Measurements from ENCODE around the gene TFF2.

Gene TFF2

DNA sequence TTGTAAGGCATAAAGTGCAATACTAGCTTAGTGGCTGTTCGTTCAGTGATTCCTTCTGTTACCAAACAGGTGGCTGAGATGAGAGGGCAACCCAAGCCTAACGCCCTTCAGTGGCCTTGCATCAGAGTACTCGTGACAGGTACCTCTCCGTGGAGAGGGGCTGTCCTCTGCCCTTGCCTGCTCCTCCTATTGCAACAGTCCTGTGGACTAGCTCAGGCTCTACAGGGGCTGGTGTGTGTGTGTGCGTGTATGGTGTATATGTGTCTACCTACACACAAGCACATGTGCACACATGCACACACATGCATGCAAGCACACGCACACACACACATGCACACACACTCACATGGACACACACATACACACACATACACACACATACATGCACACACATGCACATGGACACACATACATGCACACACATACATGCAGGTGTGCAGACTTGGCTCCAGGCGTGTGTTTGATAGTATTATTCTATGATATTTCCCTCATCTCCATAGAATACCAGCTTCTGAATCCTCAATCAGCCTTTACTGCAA, 50.7 kb downstream of the TFF2 start:
- H3K27ac ChIP-seq (ENCODE audit: low read depth in 2 of 2, low read length in 2 of 2) = no peak overlapping the region
- no peaks in the 10 kb centered on the region for H3K27me3 ChIP-seq (ENCODE audit: control insufficient read depth in 2 of 2, insufficient read depth in 2 of 2, low read length in 2 of 2)
- no peak overlapping the region for H3K9ac ChIP-seq (ENCODE audit: low read depth in 1 of 2, low read length in 2 of 2)
- no peaks in the 10 kb centered on the region for H3K9me3 ChIP-seq (ENCODE audit: control insufficient read depth in 2 of 2, low read length in 2 of 2)
- no peaks in the 10 kb centered on the region for H3K4me1 ChIP-seq (ENCODE audit: control insufficient read depth in 2 of 2, insufficient read depth in 2 of 2, low read length in 2 of 2)
- peaks cover 0 to 8% of the 10 kb centered on the region in 2 donors for H3K36me3 ChIP-seq (ENCODE audit: control insufficient read depth in 2 of 2, insufficient read depth in 2 of 2, low read length in 2 of 2)
- H3K4me3 ChIP-seq (ENCODE audit: low read length in 2 of 2) = no peak overlapping the region

DNA sequence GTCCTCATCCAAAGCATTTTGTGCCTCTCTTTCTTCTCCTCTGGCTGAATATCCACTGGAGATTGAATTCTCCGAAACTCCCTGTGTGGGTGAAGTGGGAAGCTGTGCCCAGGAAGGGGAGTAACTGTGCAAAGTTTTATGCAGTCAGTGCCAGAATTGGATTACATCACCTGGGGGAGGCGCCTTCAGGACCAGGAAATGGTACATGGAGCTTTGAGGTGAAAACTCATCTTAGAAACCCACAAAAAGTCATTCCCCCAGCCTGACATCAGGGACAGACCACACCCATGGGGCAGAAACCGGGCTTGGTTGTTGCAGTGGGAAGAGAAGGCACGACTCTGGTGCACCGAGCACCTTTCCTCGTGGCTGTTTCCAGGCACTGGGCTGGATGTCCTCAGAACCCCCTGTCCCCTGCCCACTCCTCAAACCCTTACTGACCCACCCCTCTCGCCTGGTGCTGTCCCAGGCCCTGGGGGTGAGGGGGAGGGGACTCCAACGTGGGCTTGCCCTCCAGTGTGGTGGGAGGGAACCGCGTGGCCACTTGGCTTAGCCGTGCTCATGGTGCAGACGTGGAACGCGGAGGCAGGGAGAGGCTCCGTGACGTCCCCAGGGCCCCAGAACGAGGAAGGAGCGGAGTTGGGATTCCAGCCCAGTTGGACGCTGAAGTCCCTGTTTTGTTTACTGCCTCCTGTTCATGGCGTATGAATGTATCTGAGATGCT, 51.3 kb downstream of the TFF2 start:
- Histone ChIP-seq H3K9me3 (ENCODE audit: control insufficient read depth in 2 of 2, low read length in 2 of 2) (no peaks in the 10 kb centered on the region), H3K27me3 (ENCODE audit: control insufficient read depth in 2 of 2, insufficient read depth in 2 of 2, low read length in 2 of 2) (no peaks in the 10 kb centered on the region), H3K4me3 (ENCODE audit: low read length in 2 of 2) (no peak overlapping the region), H3K27ac (ENCODE audit: low read depth in 2 of 2, low read length in 2 of 2) (no peak overlapping the region), H3K36me3 (ENCODE audit: control insufficient read depth in 2 of 2, insufficient read depth in 2 of 2, low read length in 2 of 2) (peaks cover under 1 to 11% of the 10 kb centered on the region in 2 donors), H3K9ac (ENCODE audit: low read depth in 1 of 2, low read length in 2 of 2) (no peak overlapping the region), H3K4me1 (ENCODE audit: control insufficient read depth in 2 of 2, insufficient read depth in 2 of 2, low read length in 2 of 2) (no peaks in the 10 kb centered on the region)

DNA sequence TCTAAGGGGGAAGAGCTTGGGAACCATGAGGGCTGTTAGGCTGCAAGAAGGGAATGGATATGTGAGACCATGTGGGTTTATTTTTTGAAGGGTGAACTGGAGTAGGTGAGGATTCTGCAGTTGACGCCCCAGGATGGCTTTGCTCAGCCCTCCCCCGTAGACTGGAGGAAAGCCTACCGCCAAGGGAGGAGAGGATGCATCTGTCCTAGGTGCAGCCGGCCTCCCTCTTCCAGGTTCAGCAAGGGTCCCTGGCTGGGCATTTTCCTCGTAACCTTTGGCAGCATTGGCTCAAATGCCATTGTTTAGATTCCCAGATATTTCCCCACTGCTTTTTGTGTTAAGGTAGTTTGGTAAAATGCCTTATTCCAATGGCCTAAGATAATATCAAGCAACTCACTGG, 52.1 kb downstream of the TFF2 start:
- Histone ChIP-seq H3K27ac (ENCODE audit: low read depth in 2 of 2, low read length in 2 of 2) (no peak overlapping the region), H3K4me1 (ENCODE audit: control insufficient read depth in 2 of 2, insufficient read depth in 2 of 2, low read length in 2 of 2) (no peaks in the 10 kb centered on the region)

DNA sequence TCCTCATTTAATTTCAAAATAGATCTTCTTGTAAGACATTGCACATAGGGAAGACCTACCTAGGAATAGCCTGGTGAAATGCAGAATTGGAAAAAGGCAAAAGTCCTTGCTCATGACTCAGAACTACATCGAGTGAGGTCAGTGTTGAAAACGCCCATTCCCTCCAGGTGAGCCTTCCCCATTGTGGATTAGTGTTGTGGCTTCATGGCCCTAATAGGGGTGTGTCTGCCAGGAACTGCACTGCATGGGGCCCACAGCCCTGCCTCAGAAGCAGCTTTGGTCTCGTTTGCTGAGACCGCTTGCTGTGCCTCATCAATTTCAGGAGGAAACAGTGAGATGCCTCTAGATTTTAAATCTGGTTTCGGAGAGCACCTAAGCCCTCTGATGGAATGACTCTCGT, 52.6 kb downstream of the TFF2 start:
- no peaks in the 10 kb centered on the region for H3K27me3 ChIP-seq (ENCODE audit: control insufficient read depth in 2 of 2, insufficient read depth in 2 of 2, low read length in 2 of 2)
- no peak overlapping the region for H3K4me3 ChIP-seq (ENCODE audit: low read length in 2 of 2)
- H3K36me3 ChIP-seq (ENCODE audit: control insufficient read depth in 2 of 2, insufficient read depth in 2 of 2, low read length in 2 of 2) = peaks cover 10 to 17% of the 10 kb centered on the region in 2 donors
- H3K9ac ChIP-seq (ENCODE audit: low read depth in 1 of 2, low read length in 2 of 2) = no peak overlapping the region
- no peaks in the 10 kb centered on the region for H3K9me3 ChIP-seq (ENCODE audit: control insufficient read depth in 2 of 2, low read length in 2 of 2)
- no peak overlapping the region for H3K27ac ChIP-seq (ENCODE audit: low read depth in 2 of 2, low read length in 2 of 2)
- no peaks in the 10 kb centered on the region for H3K4me1 ChIP-seq (ENCODE audit: control insufficient read depth in 2 of 2, insufficient read depth in 2 of 2, low read length in 2 of 2)

More for the DNA sequence above, 52.1 kb downstream of the TFF2 start:
- Histone ChIP-seq H3K9me3 (ENCODE audit: control insufficient read depth in 2 of 2, low read length in 2 of 2) (no peaks in the 10 kb centered on the region), H3K9ac (ENCODE audit: low read depth in 1 of 2, low read length in 2 of 2) (no peak overlapping the region), H3K36me3 (ENCODE audit: control insufficient read depth in 2 of 2, insufficient read depth in 2 of 2, low read length in 2 of 2) (peaks cover 6 to 13% of the 10 kb centered on the region in 2 donors), H3K4me3 (ENCODE audit: low read length in 2 of 2) (no peak overlapping the region), H3K27me3 (ENCODE audit: control insufficient read depth in 2 of 2, insufficient read depth in 2 of 2, low read length in 2 of 2) (no peaks in the 10 kb centered on the region)

DNA sequence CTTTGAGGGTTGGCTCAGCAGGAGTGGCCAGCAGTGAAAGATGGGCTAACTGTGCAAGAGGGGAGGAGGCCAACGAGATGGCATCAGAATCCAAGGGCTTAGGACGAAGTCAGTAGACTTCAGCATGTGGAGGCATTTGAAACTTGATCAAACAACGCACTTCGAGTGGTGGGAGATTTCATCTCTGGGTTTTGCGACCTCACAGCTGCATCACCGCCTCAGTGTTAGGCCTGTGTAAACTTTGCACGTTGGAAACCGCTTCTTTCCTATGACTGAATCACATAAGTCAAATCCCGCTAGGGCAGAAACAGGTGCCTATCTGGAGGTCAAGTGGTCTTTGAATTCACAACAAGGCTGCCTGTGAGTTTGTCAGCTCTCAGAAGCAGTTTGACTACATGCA, 53.4 kb downstream of the TFF2 start:
- no peak overlapping the region for H3K9ac ChIP-seq (ENCODE audit: low read depth in 1 of 2, low read length in 2 of 2)
- no peaks in the 10 kb centered on the region for H3K9me3 ChIP-seq (ENCODE audit: control insufficient read depth in 2 of 2, low read length in 2 of 2)
- H3K27ac ChIP-seq (ENCODE audit: low read depth in 2 of 2, low read length in 2 of 2) = no peak overlapping the region
- peaks cover 16 to 24% of the 10 kb centered on the region in 2 donors for H3K36me3 ChIP-seq (ENCODE audit: control insufficient read depth in 2 of 2, insufficient read depth in 2 of 2, low read length in 2 of 2)
- no peaks in the 10 kb centered on the region for H3K4me1 ChIP-seq (ENCODE audit: control insufficient read depth in 2 of 2, insufficient read depth in 2 of 2, low read length in 2 of 2)
- no peaks in the 10 kb centered on the region for H3K27me3 ChIP-seq (ENCODE audit: control insufficient read depth in 2 of 2, insufficient read depth in 2 of 2, low read length in 2 of 2)
- H3K4me3 ChIP-seq (ENCODE audit: low read length in 2 of 2) = no peak overlapping the region

DNA sequence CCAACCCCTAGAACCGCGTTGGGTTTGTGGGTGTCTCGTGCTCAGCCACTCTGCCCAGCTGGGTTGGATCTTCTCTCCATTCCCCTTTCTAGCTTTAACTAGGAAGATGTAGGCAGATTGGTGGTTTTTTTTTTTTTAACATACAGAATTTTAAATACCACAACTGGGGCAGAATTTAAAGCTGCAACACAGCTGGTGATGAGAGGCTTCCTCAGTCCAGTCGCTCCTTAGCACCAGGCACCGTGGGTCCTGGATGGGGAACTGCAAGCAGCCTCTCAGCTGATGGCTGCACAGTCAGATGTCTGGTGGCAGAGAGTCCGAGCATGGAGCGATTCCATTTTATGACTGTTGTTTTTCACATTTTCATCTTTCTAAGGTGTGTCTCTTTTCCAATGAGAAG, 54.3 kb downstream of the TFF2 start:
- Histone ChIP-seq H3K4me3 (ENCODE audit: low read length in 2 of 2) (no peak overlapping the region), H3K27ac (ENCODE audit: low read depth in 2 of 2, low read length in 2 of 2) (no peak overlapping the region), H3K4me1 (ENCODE audit: control insufficient read depth in 2 of 2, insufficient read depth in 2 of 2, low read length in 2 of 2) (no peaks in the 10 kb centered on the region), H3K9ac (ENCODE audit: low read depth in 1 of 2, low read length in 2 of 2) (no peak overlapping the region), H3K36me3 (ENCODE audit: control insufficient read depth in 2 of 2, insufficient read depth in 2 of 2, low read length in 2 of 2) (peaks cover 20 to 31% of the 10 kb centered on the region in 2 donors), H3K27me3 (ENCODE audit: control insufficient read depth in 2 of 2, insufficient read depth in 2 of 2, low read length in 2 of 2) (no peaks in the 10 kb centered on the region), H3K9me3 (ENCODE audit: control insufficient read depth in 2 of 2, low read length in 2 of 2) (no peaks in the 10 kb centered on the region)

All from mucosa of rectum (tissue), 2 donors.